HepG2 (cell line): ENCODE results near the gene PROX1.

Experiments
- POLR2AphosphoS5 ChIP-seq: IDR thresholded peaks from 2 replicates; pipeline ENCODE4 v1.6.1; 2012; ENCODE audit warnings: low read depth, low read length
- RFXAP ChIP-seq: sonication (generic); formaldehyde crosslinking; IDR thresholded peaks from 2 replicates; pipeline ENCODE4 v1.4.0; 2020; ENCODE audit warnings: missing genetic modification reagents, borderline replicate concordance
- XRCC5 ChIP-seq: fragments of 200-400 bp; formaldehyde crosslinking; optimal IDR thresholded peaks from 2 replicates; pipeline ENCODE3; 2017; ENCODE audit warnings: mild to moderate bottlenecking, low read length
- ZNF614 ChIP-seq: IDR thresholded peaks from 2 replicates; pipeline ENCODE4 v1.6.1; 2018; ENCODE audit warnings: missing biosample characterization, missing genetic modification reagents, inconsistent platforms, borderline replicate concordance
- ZNF878 ChIP-seq: sonication (generic); formaldehyde crosslinking; IDR thresholded peaks from 2 replicates; pipeline ENCODE4 v1.8.1; 2023; ENCODE audit warnings: mild to moderate bottlenecking, missing genetic modification reagents, moderate library complexity
- TF ChIP-seq, protein P1 (sequence below): sonication (generic); formaldehyde crosslinking; IDR thresholded peaks from 2 replicates; pipeline ENCODE4 v1.4.0; 2020; ENCODE audit warnings: missing genetic modification reagents
- TF ChIP-seq, protein P2 (sequence below), 2 experiments: sonication (generic) in 1 of 2; formaldehyde crosslinking in 1 of 2; IDR thresholded peaks; 2 replicates each; pipeline versions ENCODE4 v1.5.1 to v1.6.1; 2011 to 2020; ENCODE audit warnings: borderline replicate concordance in 1 of 2, low read depth in 1 of 2, low read length in 1 of 2, mild to moderate bottlenecking in 1 of 2, missing genetic modification reagents in 1 of 2, moderate library complexity in 1 of 2
- TF ChIP-seq, protein P3 (sequence below): sonication (generic); formaldehyde crosslinking; IDR thresholded peaks from 2 replicates; pipeline ENCODE4 v1.4.0; 2020; ENCODE audit warnings: missing genetic modification reagents

DNA sequence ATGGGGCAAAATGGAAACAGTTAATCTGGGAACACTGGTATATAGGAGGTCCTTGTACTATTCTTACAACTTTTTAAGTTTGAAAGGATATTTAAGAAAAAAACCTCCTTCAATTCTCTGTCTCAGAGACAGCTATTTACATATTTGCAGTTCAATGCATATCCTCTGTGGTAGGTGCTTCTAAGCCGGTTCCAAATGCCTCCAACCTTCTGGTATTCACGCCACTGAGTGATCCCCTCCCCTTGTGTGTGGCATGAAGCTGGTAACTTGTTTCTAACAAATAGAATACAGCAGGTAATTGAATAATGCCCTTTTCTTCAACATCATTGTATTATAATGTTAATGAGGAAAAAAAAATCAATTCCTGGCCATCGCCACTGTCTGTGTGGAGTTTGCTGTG lies 91.2 kb downstream of the PROX1 start:
- TF ChIP-seq ZNF878 (CRISPR knock-in tag) (no peak), ZNF614 (no peak), POLR2AphosphoS5 (no peak), RFXAP (CRISPR knock-in tag) (no peak), XRCC5 (no peak)
- TF ChIP-seq, protein P1, sequence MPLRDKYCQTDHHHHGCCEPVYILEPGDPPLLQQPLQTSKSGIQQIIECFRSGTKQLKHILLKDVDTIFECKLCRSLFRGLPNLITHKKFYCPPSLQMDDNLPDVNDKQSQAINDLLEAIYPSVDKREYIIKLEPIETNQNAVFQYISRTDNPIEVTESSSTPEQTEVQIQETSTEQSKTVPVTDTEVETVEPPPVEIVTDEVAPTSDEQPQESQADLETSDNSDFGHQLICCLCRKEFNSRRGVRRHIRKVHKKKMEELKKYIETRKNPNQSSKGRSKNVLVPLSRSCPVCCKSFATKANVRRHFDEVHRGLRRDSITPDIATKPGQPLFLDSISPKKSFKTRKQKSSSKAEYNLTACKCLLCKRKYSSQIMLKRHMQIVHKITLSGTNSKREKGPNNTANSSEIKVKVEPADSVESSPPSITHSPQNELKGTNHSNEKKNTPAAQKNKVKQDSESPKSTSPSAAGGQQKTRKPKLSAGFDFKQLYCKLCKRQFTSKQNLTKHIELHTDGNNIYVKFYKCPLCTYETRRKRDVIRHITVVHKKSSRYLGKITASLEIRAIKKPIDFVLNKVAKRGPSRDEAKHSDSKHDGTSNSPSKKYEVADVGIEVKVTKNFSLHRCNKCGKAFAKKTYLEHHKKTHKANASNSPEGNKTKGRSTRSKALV (CRISPR knock-in tag) = no peak
- TF ChIP-seq, protein P2, sequence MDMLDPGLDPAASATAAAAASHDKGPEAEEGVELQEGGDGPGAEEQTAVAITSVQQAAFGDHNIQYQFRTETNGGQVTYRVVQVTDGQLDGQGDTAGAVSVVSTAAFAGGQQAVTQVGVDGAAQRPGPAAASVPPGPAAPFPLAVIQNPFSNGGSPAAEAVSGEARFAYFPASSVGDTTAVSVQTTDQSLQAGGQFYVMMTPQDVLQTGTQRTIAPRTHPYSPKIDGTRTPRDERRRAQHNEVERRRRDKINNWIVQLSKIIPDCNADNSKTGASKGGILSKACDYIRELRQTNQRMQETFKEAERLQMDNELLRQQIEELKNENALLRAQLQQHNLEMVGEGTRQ (IDR thresholded peaks at IDR 0.05; ENCODE audit: low read depth, low read length) = no peak
- TF ChIP-seq, protein P2 (CRISPR knock-in tag; IDR thresholded peaks at IDR 0.05; ENCODE audit: borderline replicate concordance) = no peak
- TF ChIP-seq, protein P3, sequence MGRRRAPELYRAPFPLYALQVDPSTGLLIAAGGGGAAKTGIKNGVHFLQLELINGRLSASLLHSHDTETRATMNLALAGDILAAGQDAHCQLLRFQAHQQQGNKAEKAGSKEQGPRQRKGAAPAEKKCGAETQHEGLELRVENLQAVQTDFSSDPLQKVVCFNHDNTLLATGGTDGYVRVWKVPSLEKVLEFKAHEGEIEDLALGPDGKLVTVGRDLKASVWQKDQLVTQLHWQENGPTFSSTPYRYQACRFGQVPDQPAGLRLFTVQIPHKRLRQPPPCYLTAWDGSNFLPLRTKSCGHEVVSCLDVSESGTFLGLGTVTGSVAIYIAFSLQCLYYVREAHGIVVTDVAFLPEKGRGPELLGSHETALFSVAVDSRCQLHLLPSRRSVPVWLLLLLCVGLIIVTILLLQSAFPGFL (CRISPR knock-in tag) = no peak
